ENCODE data around the gene CHRNA3. TPM values are rescaled to one million over a fixed set of nuclear protein-coding genes. Genes with fewer than 3 reads are reported as not detected.

CHRNA3 gene
- polyA plus RNA-seq, 3 donors = 0.15 TPM; not detected in 2

- H3K27ac ChIP-seq (ENCODE audit: low read depth, low read length) = no peak overlapping the region
- WGBS, 3 donors = 44 to 49% (median 47%) methylated on average over 4 of the region's 4 CpGs
These were observed 18.0 kb upstream of the CHRNA3 start for GRCh38 chr15:78638658-78639314.

DNA sequence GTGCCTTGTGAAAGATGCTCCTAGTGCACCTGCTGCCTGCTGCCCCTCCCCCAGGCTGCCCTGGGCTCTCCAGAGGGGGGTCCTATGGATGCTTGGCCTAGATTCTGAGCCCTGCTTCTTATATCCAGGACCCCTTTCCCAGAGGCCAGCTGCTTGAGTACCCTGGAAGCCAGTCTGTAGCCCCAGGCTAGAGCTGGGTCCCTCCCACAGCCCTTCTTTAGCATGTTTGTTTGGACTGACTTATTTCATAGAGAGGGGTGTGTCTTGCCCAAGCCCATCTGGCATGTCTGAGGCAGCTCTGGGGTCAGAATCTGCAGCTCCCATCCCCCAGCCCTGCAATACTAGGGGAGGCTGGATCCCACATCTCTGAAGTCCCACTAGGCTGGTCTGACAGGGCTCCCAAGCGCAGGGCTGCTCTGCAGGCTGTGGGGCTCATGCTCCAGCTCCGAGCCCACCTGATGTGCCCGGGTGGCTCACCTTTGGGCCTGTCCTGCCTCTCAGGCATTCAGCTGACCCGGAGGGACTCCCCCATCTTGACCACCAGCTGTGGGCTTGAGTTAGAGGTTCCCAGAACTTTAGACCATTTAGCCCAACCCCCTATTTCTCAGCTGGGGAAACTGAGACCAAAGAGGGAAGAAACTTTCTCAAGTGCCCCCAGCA is 17.1 kb upstream of the CHRNA3 start:
- no peak overlapping the region for H3K27ac ChIP-seq (ENCODE audit: low read depth, low read length)
- WGBS, 3 donors = 77 to 87% (median 81%) methylated on average over 4 of the region's 4 CpGs

- H3K27ac ChIP-seq (ENCODE audit: low read depth, low read length) = no peak overlapping the region
- 85 to 89% (median 87%) methylated on average over 2 of the region's 2 CpGs for WGBS, 3 donors
These were observed 15.6 kb upstream of the CHRNA3 start for GRCh38 chr15:78636378-78636859.

DNA sequence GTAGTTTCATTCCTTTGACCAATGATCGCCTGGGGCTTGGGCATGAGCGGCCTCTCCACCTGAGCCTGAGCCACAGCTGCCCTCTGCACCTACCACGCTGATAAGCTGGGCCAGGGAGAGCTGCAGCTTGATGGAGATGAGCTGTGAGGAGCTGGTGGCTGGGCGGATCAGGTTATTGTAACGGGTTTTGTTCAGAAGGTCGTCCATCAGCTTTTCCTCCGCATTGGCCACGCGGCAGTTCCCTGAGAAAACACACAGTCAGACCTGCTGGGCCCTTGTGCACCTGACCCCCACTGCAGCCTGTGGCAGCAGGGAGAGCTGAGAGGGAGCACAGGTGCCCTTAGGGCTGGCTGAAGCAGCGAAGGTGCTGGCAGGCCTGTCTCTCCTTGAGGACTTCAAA is 14.6 kb upstream of the CHRNA3 start:
- H3K27ac ChIP-seq (ENCODE audit: low read depth, low read length) = no peak overlapping the region
- WGBS, 3 donors = 76 to 96% (median 90%) methylated on average over 10 of the region's 10 CpGs

GRCh38 chr15:78634210-78635145 is 13.7 kb upstream of the CHRNA3 start:
- H3K27ac ChIP-seq (ENCODE audit: low read depth, low read length) = no peak overlapping the region
- WGBS, 3 donors = 80 to 87% (median 81%) methylated on average over 12 of the region's 12 CpGs

DNA sequence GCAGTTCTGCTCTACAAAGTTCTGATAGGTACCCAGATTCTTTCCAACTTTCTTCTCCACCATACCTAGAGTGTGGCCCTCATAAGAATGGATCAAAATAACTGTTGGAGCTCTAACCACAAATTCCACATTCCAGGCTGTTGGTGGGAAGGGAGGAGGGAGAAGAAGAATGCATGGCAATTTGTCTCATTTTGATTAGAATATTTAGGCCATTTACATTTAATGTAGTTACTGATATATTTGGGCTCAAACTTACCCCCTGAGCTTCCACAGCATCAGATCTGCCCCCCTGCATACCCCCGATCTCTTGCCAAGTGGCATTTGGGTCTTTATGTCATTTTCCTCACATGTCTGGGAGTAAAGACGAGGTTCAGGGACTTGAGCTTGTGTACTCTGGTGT is 12.6 kb upstream of the CHRNA3 start:
- H3K27ac ChIP-seq (ENCODE audit: low read depth, low read length) = no peak overlapping the region
- WGBS, 3 donors = 85 to 93% (median 92%) methylated on average over 2 of the region's 2 CpGs

GRCh38 chr15:78630886-78631633 is 10.3 kb upstream of the CHRNA3 start:
- H3K27ac ChIP-seq (ENCODE audit: low read depth, low read length) = no peak overlapping the region
- 78 to 85% (median 78%) methylated on average over 9 of the region's 9 CpGs for WGBS, 3 donors

DNA sequence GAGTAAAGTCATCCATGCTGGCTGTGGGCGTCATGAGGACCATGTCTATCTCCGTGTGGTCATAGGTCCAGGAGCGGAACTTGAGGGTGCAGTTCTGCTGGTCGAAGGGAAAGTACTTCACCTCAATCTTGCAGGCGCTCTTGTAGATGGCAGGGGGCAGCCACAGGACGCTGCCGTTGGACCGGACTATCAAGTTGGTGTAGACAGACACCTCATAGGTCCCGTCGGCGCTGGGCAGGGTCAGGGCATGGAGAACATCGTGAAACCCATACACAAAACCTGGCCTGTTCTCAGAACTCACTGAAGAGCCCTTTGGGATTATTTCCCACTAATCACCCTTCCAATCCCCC is 8.9 kb upstream of the CHRNA3 start:
- no peak overlapping the region for H3K27ac ChIP-seq (ENCODE audit: low read depth, low read length)
- WGBS, 3 donors = 89 to 95% (median 91%) methylated on average over 12 of the region's 12 CpGs

- 86 to 92% (median 91%) methylated on average over 29 of the region's 29 CpGs for WGBS, 3 donors
These were observed 8.4 kb upstream of the CHRNA3 start for GRCh38 chr15:78629031-78629715.

DNA sequence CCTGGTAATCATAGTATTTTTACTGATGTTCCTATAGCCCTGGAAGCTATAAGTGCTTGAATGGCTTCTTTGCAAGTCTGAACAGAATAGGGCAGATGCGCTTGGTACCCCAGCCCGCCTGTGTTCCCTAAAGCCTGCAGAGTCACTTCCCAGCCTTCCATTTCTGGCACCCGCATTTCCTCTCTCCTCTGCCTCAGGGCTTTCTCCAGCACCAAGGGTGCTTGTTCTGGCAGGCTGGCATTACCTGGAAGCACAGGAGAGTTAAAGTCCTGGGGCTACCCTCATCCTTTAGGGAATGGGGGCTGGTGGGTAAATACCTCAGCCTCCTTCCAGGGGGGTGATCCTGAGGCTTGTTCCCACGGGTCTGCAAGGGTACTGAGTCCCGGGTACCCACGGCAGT is 7.4 kb upstream of the CHRNA3 start:
- H3K27ac ChIP-seq (ENCODE audit: low read depth, low read length) = no peak overlapping the region

More at GRCh38 chr15:78629031-78629715, 8.4 kb upstream of the CHRNA3 start:
- H3K27ac ChIP-seq (ENCODE audit: low read depth, low read length) = no peak overlapping the region

DNA sequence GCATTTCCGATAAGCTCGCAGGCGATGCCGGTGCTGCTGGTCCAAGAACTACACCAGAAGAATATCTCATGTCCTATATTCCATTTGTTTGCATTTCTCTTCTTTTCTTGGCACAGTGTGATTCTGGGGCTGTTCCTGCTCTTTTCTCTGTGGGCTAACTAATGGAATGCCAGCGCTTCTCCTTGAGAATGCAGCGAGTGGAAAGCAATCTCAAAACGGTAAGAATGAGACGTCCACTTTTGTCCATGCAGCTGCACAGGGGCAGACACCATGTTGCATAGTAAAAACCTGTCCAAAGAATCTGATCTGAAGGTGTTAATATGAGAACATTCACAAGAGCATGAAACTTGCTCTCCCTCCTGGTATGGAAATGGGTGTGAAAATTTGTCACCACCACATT is 6.6 kb upstream of the CHRNA3 start:
- 64 to 77% (median 72%) methylated on average over 8 of the region's 8 CpGs for WGBS, 3 donors
- H3K27ac ChIP-seq (ENCODE audit: low read depth, low read length) = no peak overlapping the region

More for the DNA sequence above, 7.4 kb upstream of the CHRNA3 start:
- WGBS, 3 donors = 66 to 80% (median 76%) methylated on average over 6 of the region's 6 CpGs

GRCh38 chr15:78626381-78626995 is 5.7 kb upstream of the CHRNA3 start:
- WGBS, 3 donors = 78 to 86% (median 85%) methylated on average over 6 of the region's 6 CpGs
- H3K27ac ChIP-seq (ENCODE audit: low read depth, low read length) = no peak overlapping the region

DNA sequence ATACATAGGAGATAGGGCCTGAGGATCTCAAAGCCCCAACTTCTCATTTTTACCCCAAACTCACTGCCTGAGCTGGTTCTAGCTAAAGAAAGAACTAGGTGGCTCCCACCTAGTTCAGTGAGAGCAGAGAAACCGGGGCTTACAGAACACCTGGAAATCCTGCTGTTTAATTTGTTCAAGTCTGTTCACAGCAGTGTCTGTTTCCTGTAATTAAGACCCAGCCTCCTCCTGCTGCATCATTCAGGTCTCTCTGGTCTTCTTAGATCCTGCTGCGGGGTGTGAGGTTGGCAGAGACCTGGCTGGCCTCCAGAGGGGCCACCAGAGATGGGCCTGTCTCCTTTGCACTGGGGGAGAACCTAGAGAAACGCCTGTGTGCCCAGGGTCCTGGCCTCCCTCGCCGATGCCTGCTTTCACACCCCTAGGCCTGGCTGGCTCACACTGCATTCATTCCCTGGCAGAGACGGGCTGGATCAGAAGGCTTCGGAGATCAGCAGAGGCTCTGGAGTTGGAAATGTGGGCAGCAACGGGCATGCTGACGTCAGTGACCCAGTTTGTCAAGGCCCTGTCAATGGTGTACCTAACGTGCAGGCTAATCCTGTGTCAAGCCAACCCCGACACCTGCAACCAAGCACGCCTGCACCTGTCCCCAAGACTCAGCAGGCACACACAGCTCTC is 4.9 kb upstream of the CHRNA3 start:
- 70 to 77% (median 75%) methylated on average over 12 of the region's 12 CpGs for WGBS, 3 donors
- H3K27ac ChIP-seq (ENCODE audit: low read depth, low read length) = no peak overlapping the region

- WGBS, 3 donors = 80 to 87% (median 83%) methylated on average over 17 of the region's 17 CpGs
These were observed 4.1 kb upstream of the CHRNA3 start for GRCh38 chr15:78624651-78625590.

DNA sequence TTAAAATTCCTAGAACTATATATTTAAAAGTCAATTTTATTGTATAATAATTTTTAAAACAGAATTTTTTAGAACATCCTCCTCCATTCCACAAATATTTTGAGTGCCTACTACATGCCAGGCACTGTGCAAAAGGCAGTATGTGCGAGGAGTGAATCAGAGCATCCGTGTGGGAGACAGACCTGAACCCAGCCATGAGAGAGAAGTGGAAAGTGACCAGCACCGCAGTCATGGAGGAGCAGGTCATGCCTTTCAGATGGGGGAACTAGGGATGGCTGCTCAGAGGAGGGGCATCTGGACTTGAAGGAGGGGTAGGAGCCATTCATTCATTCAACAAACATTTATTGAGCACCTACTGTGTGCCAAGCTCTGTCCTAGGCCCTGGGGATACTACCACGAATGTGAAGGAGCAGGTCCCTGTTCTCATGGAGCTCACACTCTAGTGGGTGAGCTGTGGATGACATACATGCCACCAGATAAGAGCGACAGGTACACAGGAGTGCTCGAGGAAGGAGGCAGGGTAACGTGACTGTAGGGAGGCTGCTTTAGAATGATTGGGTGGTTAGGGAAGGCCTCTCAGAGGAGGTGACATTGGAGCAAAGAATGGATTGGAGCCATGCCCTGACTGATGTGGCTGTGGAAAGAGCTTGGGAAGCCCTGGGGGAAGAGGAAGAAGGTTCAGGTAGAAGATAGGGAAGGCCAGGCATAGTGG is 3.1 kb upstream of the CHRNA3 start:
- no peak overlapping the region for H3K27ac ChIP-seq (ENCODE audit: low read depth, low read length)
- 81 to 86% (median 84%) methylated on average over 7 of the region's 7 CpGs for WGBS, 3 donors

More at GRCh38 chr15:78624651-78625590, 4.1 kb upstream of the CHRNA3 start:
- H3K27ac ChIP-seq (ENCODE audit: low read depth, low read length) = no peak overlapping the region
